Stomach smooth muscle (tissue), 2 donors: Measurements from ENCODE around the gene GTF3C1.

Source experiments
- H3K27ac ChIP-seq: one replicate; pipeline ENCODE4 v1.7.0; 2013; ENCODE audit warnings: mild to moderate bottlenecking, low read length, inconsistent platforms
- H3K27me3 ChIP-seq, 2 donors: one replicate each; pipeline ENCODE4 v1.7.0; 2013; ENCODE audit warnings: low read length in 2 of 2; ENCODE audit not compliant: insufficient read depth in 2 of 2, control insufficient read depth in 1 of 2
- H3K36me3 ChIP-seq, 2 donors: one replicate each; pipeline ENCODE4 v1.7.0; 2013; ENCODE audit warnings: low read length in 2 of 2; ENCODE audit not compliant: control insufficient read depth in 2 of 2, insufficient read depth in 2 of 2
- H3K4me1 ChIP-seq: one replicate; pipeline ENCODE4 v1.7.0; 2013; ENCODE audit warnings: low read length; ENCODE audit not compliant: control insufficient read depth, insufficient read depth
- H3K4me3 ChIP-seq, 2 donors: one replicate each; pipeline ENCODE4 v1.7.0; 2013; ENCODE audit warnings: low read length in 2 of 2
- H3K9ac ChIP-seq, 2 donors: one replicate each; pipeline ENCODE4 v1.7.0; 2013; ENCODE audit warnings: low read length in 2 of 2, mild to moderate bottlenecking in 1 of 2
- H3K9me3 ChIP-seq, 2 donors: one replicate each; pipeline ENCODE4 v1.7.0; 2013; ENCODE audit warnings: low read length in 2 of 2; ENCODE audit not compliant: control insufficient read depth in 2 of 2
- donor health status: healthy.
- donor health status: Pancreatic carcinoma.

GTF3C1 gene

DNA sequence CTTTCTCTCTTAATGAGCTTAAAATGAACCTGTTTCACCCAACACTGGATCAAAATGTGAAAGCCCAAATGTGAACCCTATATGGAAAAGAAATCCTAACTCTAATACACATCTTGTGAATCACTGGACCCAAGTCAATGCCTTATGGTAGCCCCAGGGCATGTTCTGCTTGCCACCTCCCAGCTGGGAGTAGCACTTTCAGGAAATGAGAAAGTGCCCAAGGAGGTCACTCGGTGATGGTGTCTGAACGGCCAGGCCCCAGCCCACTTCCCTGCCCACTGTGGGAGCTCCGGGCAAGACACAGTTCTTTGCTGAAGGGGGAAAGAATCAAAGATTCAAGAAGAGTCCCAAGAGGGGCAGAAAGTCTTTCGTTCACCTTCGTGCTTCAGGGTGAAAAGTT, 46.1 kb downstream of the GTF3C1 start:
- no peak overlapping the region for H3K9ac ChIP-seq
- H3K9me3 ChIP-seq = no peaks in the 10 kb centered on the region
- H3K4me1 ChIP-seq = no peaks in the 10 kb centered on the region
- no peaks in the 10 kb centered on the region for H3K27me3 ChIP-seq
- no peak overlapping the region for H3K27ac ChIP-seq
- H3K36me3 ChIP-seq = peaks cover 78 to 86% of the 10 kb centered on the region in 2 donors
- H3K4me3 ChIP-seq = no peak overlapping the region

GRCh38 chr16:27500801-27501200, 48.9 kb downstream of the GTF3C1 start:
- no peaks in the 10 kb centered on the region for H3K9me3 ChIP-seq
- no peaks in the 10 kb centered on the region for H3K27me3 ChIP-seq
- peaks cover 1% of the 10 kb centered on the region for H3K4me1 ChIP-seq
- peaks cover 73 to 85% of the 10 kb centered on the region in 2 donors for H3K36me3 ChIP-seq
- no peak overlapping the region for H3K4me3 ChIP-seq
- no peak overlapping the region for H3K9ac ChIP-seq
- H3K27ac ChIP-seq = no peak overlapping the region

DNA sequence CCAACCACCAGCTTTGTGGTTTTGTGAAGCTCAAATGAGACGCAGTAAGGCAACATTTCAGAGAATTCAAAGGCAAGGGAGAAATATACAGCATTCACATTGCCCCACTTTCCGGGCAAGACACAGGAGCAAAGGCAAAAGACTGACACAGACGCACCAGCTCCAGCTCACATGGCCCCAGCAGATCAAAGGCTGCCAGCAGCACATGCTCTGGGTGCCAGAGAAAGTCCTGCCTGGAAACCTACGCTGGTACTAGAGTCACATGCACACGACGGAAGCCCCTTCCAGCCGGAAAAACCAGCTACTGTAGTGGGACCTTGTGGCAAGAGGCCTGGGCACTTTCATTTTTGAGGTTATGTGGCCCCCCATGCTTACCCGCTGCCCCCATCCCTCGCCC, 50.1 kb downstream of the GTF3C1 start:
- no peaks in the 10 kb centered on the region for H3K9me3 ChIP-seq
- peaks cover 3% of the 10 kb centered on the region for H3K4me1 ChIP-seq
- H3K4me3 ChIP-seq = no peak overlapping the region
- peaks cover 66 to 83% of the 10 kb centered on the region in 2 donors for H3K36me3 ChIP-seq
- H3K9ac ChIP-seq = no peak overlapping the region
- no peaks in the 10 kb centered on the region for H3K27me3 ChIP-seq
- H3K27ac ChIP-seq = no peak overlapping the region

- peaks cover 3% of the 10 kb centered on the region for H3K4me1 ChIP-seq
- no peaks in the 10 kb centered on the region for H3K9me3 ChIP-seq
- no peak overlapping the region for H3K27ac ChIP-seq
- no peaks in the 10 kb centered on the region for H3K27me3 ChIP-seq
- no peak overlapping the region for H3K4me3 ChIP-seq
- H3K36me3 ChIP-seq = peaks cover 66 to 82% of the 10 kb centered on the region in 2 donors
- no peak overlapping the region for H3K9ac ChIP-seq
Measured at GRCh38 chr16:27498916-27499658, 50.6 kb downstream of the GTF3C1 start.

- no peak overlapping the region for H3K4me3 ChIP-seq
Measured at GRCh38 chr16:27498031-27498825, 51.5 kb downstream of the GTF3C1 start.

GRCh38 chr16:27495191-27495590, 54.5 kb downstream of the GTF3C1 start:
- Histone ChIP-seq H3K27ac (no peak overlapping the region), H3K4me1 (peaks cover 3% of the 10 kb centered on the region), H3K27me3 (no peaks in the 10 kb centered on the region), H3K9ac (no peak overlapping the region), H3K9me3 (no peaks in the 10 kb centered on the region), H3K4me3 (no peak overlapping the region), H3K36me3 (peaks cover 50 to 78% of the 10 kb centered on the region in 2 donors)

More at GRCh38 chr16:27498031-27498825, 51.5 kb downstream of the GTF3C1 start:
- H3K36me3 ChIP-seq = peaks cover 58 to 75% of the 10 kb centered on the region in 2 donors
- no peaks in the 10 kb centered on the region for H3K27me3 ChIP-seq
- peaks cover 3% of the 10 kb centered on the region for H3K4me1 ChIP-seq
- no peak overlapping the region for H3K9ac ChIP-seq
- H3K9me3 ChIP-seq = no peaks in the 10 kb centered on the region
- no peak overlapping the region for H3K27ac ChIP-seq

GRCh38 chr16:27492588-27492979, 57.1 kb downstream of the GTF3C1 start:
- Histone ChIP-seq H3K27ac (no peak overlapping the region), H3K9me3 (no peaks in the 10 kb centered on the region), H3K4me3 (no peak overlapping the region), H3K27me3 (no peaks in the 10 kb centered on the region), H3K4me1 (peaks cover 3% of the 10 kb centered on the region), H3K9ac (no peak overlapping the region), H3K36me3 (peaks cover 51 to 85% of the 10 kb centered on the region in 2 donors)

- H3K4me3 ChIP-seq = no peak overlapping the region
- H3K27ac ChIP-seq = no peak overlapping the region
- H3K36me3 ChIP-seq = peaks cover 50 to 80% of the 10 kb centered on the region in 2 donors
- H3K27me3 ChIP-seq = no peaks in the 10 kb centered on the region
- H3K9me3 ChIP-seq = no peaks in the 10 kb centered on the region
- peaks cover 3% of the 10 kb centered on the region for H3K4me1 ChIP-seq
- H3K9ac ChIP-seq = no peak overlapping the region
Measured at GRCh38 chr16:27491894-27492587, 57.7 kb downstream of the GTF3C1 start.

- Histone ChIP-seq H3K27ac (no peak overlapping the region), H3K9me3 (no peaks in the 10 kb centered on the region), H3K4me1 (no peaks in the 10 kb centered on the region), H3K4me3 (no peak overlapping the region), H3K36me3 (peaks cover 52 to 80% of the 10 kb centered on the region in 2 donors), H3K9ac (no peak overlapping the region), H3K27me3 (no peaks in the 10 kb centered on the region)
Measured at GRCh38 chr16:27489906-27490305, 59.8 kb downstream of the GTF3C1 start.

DNA sequence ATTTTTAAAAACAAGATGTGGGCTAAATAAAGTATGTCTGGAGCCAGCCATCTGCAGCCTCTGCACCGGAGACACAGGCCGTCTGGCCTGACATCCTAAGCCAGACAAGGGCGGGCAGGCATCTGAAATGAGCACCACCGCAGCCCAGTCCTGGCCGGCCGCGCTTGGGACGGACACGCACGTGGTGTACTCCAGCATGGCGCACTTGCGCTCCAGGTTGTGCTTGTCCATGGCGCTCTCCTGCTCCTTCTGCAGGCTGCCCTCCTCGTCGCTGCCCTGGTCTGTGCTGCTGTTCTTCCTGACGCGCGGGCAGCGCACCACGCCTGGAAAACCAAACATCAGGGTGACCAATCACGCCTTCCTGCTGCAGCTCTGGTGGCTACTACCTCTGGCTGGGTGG, 60.3 kb downstream of the GTF3C1 start:
- no peak overlapping the region for H3K27ac ChIP-seq
- peaks cover 51 to 80% of the 10 kb centered on the region in 2 donors for H3K36me3 ChIP-seq
- H3K9me3 ChIP-seq = no peaks in the 10 kb centered on the region
- H3K4me3 ChIP-seq = no peak overlapping the region
- no peaks in the 10 kb centered on the region for H3K4me1 ChIP-seq
- H3K27me3 ChIP-seq = no peaks in the 10 kb centered on the region
- H3K9ac ChIP-seq = no peak overlapping the region
